Measurements from ENCODE around the gene NAALADL2. TPM values are rescaled to one million over a fixed set of nuclear protein-coding genes. Genes with fewer than 3 reads are reported as not detected.

The NAALADL2 gene
- polyA plus RNA-seq, 1 donor from 2014 or later, result 1.6 TPM

DNA sequence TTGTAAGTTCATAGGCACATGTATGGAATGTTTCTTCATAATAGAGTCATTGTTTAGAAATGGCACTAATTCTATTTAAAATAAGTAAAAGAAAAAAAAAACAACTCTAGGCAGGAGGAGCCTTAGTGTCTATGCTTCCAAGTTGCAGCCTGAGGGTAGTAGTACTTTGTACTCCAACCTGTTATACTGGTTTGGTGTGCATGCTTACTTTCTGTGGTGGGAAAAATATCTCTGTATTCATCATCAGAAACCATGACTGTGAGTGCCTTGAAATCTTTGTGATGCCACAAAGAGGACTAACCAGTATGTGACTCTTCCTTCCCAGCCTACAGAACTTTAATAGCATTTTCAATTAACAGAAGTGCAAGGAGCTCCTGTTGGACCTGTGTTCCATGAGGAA lies 4.4 kb downstream of the NAALADL2 start:
- Histone ChIP-seq H2AFZ (ENCODE audit: low read depth, low read length) (no peak overlapping the region), H4K20me1 (ENCODE audit: insufficient read depth) (no peaks in the 10 kb centered on the region), H3F3A (ENCODE audit: insufficient read depth, low read length, poor library complexity, severe bottlenecking) (no peaks in the 10 kb centered on the region), H3K9me3 (ENCODE audit: low read length) (no peaks in the 10 kb centered on the region), H3K79me2 (replicated peaks; ENCODE audit: insufficient read depth, low read length) (no peaks in the 10 kb centered on the region), H3K27me3 (ENCODE audit: insufficient read depth, low read depth, low read length) (no peaks in the 10 kb centered on the region), H3K4me2 (ENCODE audit: low read length) (no peak overlapping the region), H3K9me2 (ENCODE audit: insufficient read depth, low read length) (no peaks in the 10 kb centered on the region), H3K27ac (ENCODE audit: low read length) (no peak overlapping the region), H3K36me3 (ENCODE audit: insufficient read depth, low read length) (no peaks in the 10 kb centered on the region), H3K4me3 (ENCODE audit: low read length) (no peak overlapping the region), H3K9ac (ENCODE audit: low read length) (no peak overlapping the region)
- TF ChIP-seq MXI1 (conservative IDR thresholded peaks at IDR 0.05; ENCODE audit: poor library complexity, severe bottlenecking), result no peak
- no peak for TF ChIP-seq RAD21 (conservative IDR thresholded peaks at IDR 0.05)
- TF ChIP-seq, protein P1, sequence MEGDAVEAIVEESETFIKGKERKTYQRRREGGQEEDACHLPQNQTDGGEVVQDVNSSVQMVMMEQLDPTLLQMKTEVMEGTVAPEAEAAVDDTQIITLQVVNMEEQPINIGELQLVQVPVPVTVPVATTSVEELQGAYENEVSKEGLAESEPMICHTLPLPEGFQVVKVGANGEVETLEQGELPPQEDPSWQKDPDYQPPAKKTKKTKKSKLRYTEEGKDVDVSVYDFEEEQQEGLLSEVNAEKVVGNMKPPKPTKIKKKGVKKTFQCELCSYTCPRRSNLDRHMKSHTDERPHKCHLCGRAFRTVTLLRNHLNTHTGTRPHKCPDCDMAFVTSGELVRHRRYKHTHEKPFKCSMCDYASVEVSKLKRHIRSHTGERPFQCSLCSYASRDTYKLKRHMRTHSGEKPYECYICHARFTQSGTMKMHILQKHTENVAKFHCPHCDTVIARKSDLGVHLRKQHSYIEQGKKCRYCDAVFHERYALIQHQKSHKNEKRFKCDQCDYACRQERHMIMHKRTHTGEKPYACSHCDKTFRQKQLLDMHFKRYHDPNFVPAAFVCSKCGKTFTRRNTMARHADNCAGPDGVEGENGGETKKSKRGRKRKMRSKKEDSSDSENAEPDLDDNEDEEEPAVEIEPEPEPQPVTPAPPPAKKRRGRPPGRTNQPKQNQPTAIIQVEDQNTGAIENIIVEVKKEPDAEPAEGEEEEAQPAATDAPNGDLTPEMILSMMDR (IDR thresholded peaks at IDR 0.05; ENCODE audit: poor library complexity, severe bottlenecking), result no peak
- TF ChIP-seq, protein P2, sequence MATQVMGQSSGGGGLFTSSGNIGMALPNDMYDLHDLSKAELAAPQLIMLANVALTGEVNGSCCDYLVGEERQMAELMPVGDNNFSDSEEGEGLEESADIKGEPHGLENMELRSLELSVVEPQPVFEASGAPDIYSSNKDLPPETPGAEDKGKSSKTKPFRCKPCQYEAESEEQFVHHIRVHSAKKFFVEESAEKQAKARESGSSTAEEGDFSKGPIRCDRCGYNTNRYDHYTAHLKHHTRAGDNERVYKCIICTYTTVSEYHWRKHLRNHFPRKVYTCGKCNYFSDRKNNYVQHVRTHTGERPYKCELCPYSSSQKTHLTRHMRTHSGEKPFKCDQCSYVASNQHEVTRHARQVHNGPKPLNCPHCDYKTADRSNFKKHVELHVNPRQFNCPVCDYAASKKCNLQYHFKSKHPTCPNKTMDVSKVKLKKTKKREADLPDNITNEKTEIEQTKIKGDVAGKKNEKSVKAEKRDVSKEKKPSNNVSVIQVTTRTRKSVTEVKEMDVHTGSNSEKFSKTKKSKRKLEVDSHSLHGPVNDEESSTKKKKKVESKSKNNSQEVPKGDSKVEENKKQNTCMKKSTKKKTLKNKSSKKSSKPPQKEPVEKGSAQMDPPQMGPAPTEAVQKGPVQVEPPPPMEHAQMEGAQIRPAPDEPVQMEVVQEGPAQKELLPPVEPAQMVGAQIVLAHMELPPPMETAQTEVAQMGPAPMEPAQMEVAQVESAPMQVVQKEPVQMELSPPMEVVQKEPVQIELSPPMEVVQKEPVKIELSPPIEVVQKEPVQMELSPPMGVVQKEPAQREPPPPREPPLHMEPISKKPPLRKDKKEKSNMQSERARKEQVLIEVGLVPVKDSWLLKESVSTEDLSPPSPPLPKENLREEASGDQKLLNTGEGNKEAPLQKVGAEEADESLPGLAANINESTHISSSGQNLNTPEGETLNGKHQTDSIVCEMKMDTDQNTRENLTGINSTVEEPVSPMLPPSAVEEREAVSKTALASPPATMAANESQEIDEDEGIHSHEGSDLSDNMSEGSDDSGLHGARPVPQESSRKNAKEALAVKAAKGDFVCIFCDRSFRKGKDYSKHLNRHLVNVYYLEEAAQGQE (IDR thresholded peaks at IDR 0.05; ENCODE audit: borderline replicate concordance), result no peak
- no peak for TF ChIP-seq EP300 (conservative IDR thresholded peaks at IDR 0.05; ENCODE audit: poor library complexity, severe bottlenecking)
- TF ChIP-seq POLR2AphosphoS5 (IDR thresholded peaks at IDR 0.05), result no peak
- no peak for TF ChIP-seq SMC3 (conservative IDR thresholded peaks at IDR 0.05; ENCODE audit: poor library complexity)
- TF ChIP-seq TAF1 (IDR thresholded peaks at IDR 0.05; ENCODE audit: low read depth), result no peak
- no peak for TF ChIP-seq EZH2 (IDR thresholded peaks at IDR 0.05; ENCODE audit: borderline replicate concordance, insufficient read depth, low read length, poor library complexity, severe bottlenecking)

DNA sequence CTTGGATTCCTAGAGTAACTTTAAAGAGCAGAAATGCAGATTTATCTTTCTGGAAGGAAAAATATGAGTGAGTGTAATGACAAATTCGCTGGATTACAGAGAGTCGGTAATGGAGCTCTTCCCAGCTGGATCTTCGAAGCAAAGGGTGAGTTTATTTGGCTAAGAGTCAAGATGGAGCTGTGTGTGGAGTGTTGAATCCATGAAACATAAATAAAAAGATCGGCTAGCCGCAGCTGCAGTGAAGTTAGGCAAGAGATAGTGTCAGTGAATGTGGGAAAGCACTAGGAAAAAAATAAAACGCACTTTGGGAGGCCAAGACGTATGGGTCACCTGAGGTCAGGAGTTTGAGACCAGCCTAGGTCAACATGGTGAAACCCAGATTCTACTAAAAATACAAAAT lies 10.3 kb downstream of the NAALADL2 start:
- Histone ChIP-seq H3K4me3 (ENCODE audit: low read length) (no peak overlapping the region), H3K27ac (ENCODE audit: low read length) (no peak overlapping the region), H3K36me3 (ENCODE audit: insufficient read depth, low read length) (no peaks in the 10 kb centered on the region), H4K20me1 (ENCODE audit: insufficient read depth) (no peaks in the 10 kb centered on the region), H2AFZ (ENCODE audit: low read depth, low read length) (no peak overlapping the region), H3K9ac (ENCODE audit: low read length) (no peak overlapping the region), H3K9me2 (ENCODE audit: insufficient read depth, low read length) (no peaks in the 10 kb centered on the region), H3K27me3 (ENCODE audit: insufficient read depth, low read depth, low read length) (no peaks in the 10 kb centered on the region), H3K4me2 (ENCODE audit: low read length) (no peak overlapping the region), H3K9me3 (ENCODE audit: low read length) (no peaks in the 10 kb centered on the region), H3K79me2 (replicated peaks; ENCODE audit: insufficient read depth, low read length) (no peaks in the 10 kb centered on the region), H3F3A (ENCODE audit: insufficient read depth, low read length, poor library complexity, severe bottlenecking) (no peaks in the 10 kb centered on the region)
- TF ChIP-seq, protein P1 (IDR thresholded peaks at IDR 0.05; ENCODE audit: poor library complexity, severe bottlenecking), result no peak
